ENCODE data around the gene KHNYN.

Gene KHNYN

DNA sequence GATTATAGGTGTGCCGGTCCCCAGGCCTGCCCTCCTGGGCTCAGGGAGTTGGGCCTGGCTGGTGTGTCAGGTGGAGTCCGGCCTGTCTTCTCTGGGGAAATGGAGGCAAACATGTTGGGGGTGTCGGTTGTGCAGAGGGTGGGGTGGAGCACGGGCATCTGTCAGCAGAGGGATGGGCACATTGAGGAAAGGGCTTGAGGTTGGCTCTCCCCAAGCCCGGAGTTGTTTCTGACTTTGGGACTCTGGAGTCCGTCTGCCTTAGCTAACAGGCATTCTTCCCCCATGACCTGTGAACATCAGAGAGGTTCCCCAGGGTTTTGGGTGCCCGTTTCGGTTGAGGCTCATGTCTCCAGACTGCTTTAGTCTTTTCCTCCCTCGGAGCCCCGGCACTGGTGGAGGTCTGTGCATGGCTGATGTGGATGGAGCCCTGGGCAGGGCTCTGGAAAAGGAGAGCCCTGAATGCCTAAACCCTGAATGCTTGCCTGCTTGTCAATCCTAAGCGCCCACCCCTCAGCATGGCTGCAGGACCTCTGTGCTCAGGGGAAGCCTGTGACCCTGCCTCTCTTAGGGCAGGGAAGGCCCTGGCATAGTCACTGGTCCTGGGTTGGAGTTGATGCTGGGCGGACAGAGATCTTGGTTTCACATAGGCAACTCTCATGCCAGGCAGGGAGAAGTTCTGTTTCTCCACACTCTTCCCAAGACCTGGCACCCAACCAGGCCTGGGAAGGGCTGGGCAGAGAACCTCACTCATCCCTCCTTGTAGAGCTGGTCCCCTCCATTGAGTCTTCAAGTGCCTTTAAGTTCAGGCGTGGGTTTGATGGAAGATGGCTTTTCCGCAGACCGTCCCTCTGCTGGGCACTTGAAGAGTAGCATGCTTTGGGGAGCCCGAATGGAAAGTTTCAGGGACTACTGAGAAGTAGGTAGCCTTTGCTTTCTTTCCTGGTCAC is 18.0 kb upstream of the KHNYN start:
- FAIRE-seq = no peak
- peak; percentile 53 for DNase-seq (ENCODE audit: insufficient read length, low spot score)

DNA sequence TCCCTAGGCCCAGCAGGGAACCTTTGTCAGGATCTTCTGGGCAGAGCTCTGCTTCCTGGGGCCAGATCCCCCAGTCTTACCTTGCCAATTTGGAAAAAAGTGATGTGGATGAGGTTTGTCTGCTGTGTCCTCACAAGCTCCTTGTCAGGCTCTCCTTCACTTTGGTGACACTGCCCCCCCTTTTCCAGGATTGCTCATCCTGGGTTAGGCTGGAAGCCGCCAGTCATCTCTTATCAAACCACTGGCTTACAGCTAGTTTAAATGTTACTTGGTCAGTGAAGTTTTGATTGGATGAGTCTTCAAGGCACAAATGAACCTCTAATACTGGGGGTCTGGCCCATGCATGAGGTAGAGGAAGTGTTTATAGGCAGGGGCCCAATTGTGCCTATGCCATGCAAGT is 15.7 kb upstream of the KHNYN start:
- TF ChIP-seq, protein P1, sequence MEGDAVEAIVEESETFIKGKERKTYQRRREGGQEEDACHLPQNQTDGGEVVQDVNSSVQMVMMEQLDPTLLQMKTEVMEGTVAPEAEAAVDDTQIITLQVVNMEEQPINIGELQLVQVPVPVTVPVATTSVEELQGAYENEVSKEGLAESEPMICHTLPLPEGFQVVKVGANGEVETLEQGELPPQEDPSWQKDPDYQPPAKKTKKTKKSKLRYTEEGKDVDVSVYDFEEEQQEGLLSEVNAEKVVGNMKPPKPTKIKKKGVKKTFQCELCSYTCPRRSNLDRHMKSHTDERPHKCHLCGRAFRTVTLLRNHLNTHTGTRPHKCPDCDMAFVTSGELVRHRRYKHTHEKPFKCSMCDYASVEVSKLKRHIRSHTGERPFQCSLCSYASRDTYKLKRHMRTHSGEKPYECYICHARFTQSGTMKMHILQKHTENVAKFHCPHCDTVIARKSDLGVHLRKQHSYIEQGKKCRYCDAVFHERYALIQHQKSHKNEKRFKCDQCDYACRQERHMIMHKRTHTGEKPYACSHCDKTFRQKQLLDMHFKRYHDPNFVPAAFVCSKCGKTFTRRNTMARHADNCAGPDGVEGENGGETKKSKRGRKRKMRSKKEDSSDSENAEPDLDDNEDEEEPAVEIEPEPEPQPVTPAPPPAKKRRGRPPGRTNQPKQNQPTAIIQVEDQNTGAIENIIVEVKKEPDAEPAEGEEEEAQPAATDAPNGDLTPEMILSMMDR (IDR thresholded peaks at IDR 0.05; ENCODE audit: insufficient read depth, missing control alignments) = no peak
- FAIRE-seq (no peak), DNase-seq (ENCODE audit: insufficient read length, low spot score) (no peak)

More for the DNA sequence above, 18.0 kb upstream of the KHNYN start:
- TF ChIP-seq, protein P1 (IDR thresholded peaks at IDR 0.05; ENCODE audit: insufficient read depth, missing control alignments) = peak; percentile 57

DNA sequence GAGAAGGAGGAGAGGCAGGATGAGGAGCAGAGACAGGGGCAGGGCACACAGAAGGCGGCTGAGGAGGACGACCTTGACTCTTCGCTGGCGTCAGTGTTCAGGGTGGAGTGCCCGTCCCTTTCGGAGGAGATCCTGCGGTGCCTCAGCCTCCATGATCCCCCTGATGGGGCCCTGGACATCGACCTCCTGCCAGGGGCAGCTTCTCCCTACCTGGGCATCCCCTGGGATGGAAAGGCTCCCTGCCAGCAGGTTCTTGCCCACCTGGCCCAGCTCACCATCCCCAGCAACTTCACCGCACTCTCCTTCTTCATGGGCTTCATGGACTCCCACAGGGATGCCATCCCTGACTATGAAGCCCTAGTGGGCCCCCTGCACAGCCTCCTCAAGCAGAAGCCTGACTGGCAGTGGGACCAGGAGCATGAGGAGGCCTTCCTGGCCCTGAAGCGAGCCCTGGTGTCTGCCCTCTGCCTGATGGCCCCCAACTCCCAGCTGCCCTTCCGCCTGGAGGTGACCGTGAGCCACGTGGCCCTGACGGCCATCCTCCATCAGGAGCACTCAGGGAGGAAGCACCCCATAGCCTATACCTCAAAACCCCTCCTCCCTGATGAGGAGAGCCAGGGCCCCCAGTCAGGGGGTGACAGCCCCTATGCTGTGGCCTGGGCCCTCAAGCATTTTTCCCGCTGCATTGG is 14.9 kb upstream of the KHNYN start:
- TF ChIP-seq, protein P1 (IDR thresholded peaks at IDR 0.05; ENCODE audit: insufficient read depth, missing control alignments) = no peak
- DNase-seq (ENCODE audit: insufficient read length, low spot score) (no peak), FAIRE-seq (no peak)

DNA sequence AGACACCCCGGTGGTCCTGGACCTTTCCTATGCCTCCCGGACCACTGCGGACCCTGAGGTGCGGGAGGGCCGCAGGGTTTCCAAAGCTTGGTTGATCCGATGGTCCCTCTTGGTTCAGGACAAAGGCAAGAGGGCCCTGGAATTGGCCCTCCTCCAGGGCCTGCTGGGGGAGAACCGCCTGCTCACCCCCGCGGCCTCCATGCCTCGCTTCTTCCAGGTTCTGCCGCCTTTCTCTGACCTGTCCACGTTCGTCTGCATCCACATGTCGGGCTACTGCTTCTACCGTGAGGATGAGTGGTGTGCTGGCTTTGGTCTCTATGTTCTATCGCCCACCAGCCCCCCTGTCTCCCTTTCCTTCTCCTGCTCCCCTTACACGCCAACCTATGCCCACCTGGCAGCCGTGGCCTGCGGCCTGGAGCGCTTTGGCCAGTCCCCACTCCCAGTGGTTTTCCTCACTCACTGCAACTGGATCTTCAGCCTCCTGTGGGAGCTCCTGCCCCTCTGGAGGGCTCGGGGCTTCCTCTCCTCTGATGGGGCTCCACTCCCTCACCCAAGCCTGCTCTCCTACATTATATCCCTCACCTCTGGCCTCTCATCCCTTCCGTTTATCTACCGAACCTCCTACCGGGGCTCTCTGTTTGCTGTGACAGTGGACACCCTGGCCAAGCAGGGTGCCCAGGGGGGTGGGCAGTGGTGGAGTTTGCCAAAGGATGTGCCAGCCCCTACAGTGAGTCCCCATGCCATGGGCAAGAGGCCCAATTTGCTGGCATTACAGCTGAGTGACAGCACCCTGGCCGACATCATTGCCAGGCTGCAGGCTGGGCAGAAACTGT is 14.1 kb upstream of the KHNYN start:
- DNase-seq (ENCODE audit: insufficient read length, low spot score) (no peak), FAIRE-seq (no peak)
- TF ChIP-seq, protein P1 (IDR thresholded peaks at IDR 0.05; ENCODE audit: insufficient read depth, missing control alignments) = no peak

DNA sequence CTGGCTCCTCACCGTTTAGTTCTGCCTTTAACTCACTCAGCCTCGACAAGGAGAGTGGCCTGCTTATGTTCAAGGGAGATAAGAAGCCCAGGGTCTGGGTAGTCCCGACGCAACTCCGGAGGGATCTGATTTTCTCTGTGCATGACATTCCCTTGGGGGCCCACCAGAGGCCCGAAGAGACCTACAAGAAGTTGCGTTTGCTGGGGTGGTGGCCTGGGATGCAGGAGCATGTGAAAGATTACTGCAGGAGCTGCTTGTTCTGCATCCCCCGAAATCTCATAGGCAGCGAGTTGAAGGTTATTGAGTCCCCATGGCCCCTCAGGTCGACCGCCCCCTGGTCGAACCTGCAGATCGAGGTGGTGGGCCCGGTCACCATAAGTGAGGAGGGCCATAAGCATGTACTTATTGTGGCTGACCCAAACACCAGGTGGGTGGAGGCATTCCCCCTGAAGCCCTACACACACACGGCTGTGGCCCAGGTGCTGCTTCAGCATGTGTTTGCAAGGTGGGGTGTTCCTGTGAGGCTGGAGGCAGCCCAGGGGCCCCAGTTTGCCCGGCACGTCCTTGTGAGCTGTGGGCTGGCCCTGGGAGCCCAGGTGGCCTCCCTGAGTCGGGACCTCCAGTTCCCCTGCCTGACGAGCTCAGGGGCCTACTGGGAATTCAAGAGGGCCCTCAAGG is 13.4 kb upstream of the KHNYN start:
- DNase-seq (ENCODE audit: insufficient read length, low spot score) (no peak), FAIRE-seq (no peak)
- TF ChIP-seq, protein P1 (IDR thresholded peaks at IDR 0.05; ENCODE audit: insufficient read depth, missing control alignments) = no peak

DNA sequence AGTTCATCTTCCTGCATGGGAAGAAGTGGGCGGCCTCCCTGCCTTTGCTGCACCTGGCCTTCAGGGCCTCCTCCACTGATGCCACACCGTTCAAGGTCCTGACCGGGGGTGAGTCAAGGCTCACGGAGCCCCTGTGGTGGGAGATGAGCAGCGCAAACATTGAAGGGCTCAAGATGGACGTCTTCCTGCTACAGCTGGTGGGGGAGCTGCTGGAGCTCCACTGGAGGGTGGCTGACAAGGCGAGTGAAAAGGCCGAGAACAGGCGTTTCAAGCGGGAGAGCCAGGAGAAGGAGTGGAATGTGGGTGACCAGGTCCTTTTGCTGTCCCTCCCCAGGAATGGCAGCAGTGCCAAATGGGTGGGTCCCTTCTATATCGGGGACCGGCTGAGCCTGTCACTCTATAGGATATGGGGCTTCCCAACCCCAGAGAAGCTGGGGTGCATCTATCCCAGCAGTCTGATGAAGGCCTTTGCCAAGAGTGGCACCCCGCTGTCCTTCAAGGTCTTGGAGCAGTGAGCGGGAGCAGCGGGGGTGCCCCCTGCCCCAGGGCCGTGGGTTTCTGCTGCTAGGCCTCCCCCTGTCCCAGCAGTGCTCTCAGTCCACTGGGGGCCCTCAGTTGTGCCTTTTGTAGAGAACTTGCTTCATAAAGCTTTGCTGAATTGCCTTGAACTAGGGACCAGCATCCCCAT is 12.7 kb upstream of the KHNYN start:
- TF ChIP-seq, protein P1 (IDR thresholded peaks at IDR 0.05; ENCODE audit: insufficient read depth, missing control alignments) = no peak
- FAIRE-seq = no peak
- no peak for DNase-seq (ENCODE audit: insufficient read length, low spot score)

Data from D721Med (cell line).